ENCODE measurements around the gene FBXW5. TPM values are rescaled to one million over a fixed set of nuclear protein-coding genes. Genes with fewer than 3 reads are reported as not detected.

The FBXW5 gene
- total RNA-seq, 1 experiment from 2014 or later: 62.2 TPM

DNA sequence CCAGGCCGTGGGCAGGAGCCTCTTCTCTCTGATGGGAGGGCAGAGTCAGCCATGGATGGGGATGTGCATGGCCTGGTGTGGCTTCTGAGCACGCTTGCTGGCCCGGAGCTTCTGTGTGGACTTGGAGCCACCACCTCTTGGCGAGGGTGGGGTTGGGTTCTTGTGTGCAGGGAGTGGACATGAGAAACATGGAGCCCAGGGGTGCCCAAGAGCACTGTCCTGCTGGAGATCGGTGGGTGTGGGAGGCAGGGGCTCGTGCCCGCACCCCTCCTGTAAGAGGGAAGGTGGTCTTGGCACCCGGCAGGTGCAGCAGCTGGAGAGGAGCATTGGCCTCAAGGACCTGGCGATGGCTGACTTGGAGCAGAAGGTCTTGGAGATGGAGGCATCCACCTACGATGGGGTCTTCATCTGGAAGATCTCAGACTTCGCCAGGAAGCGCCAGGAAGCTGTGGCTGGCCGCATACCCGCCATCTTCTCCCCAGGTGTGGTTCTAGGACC is 23.8 kb downstream of the FBXW5 start:
- Mint-ChIP-seq H3K4me3 (no peak overlapping the region; a peak in 1 of 5 replicates), H3K27ac (no peak overlapping the region), H3K36me3 (ENCODE audit: insufficient read depth in 1 of 3, low read depth in 3 of 3) (peaks cover 39 to 74% (median 68%) of the 10 kb centered on the region in 3 experiments; a peak in 6 of 7 replicates), H3K27me3 (ENCODE audit: low read depth) (no peaks in the 10 kb centered on the region), H3K4me1 (no peaks in the 10 kb centered on the region), H3K9me3 (no peaks in the 10 kb centered on the region)
- no peak overlapping the region for H3K4ac ChIP-seq (ENCODE audit: low read depth, low read length)
- no peak overlapping the region for H4K91ac ChIP-seq (ENCODE audit: insufficient read length, low read depth, low read length)
- H3K9me3 ChIP-seq (ENCODE audit: control insufficient read depth, low read depth, low read length): no peaks in the 10 kb centered on the region
- H2BK12ac ChIP-seq (ENCODE audit: insufficient read length, low read depth, low read length): no peak overlapping the region
- H3K56ac ChIP-seq (ENCODE audit: insufficient read length, low read depth, low read length): no peak overlapping the region
- no peak for TF ChIP-seq CTCF (conservative IDR thresholded peaks at IDR 0.05)
- no peaks in the 10 kb centered on the region for H3K79me1 ChIP-seq (ENCODE audit: insufficient read depth, low read depth, low read length, poor library complexity, severe bottlenecking)
- H3K23me2 ChIP-seq (ENCODE audit: insufficient read length, low read depth, low read length, poor library complexity, severe bottlenecking): no peaks in the 10 kb centered on the region
- no peak overlapping the region for H2BK120ac ChIP-seq (ENCODE audit: low read depth, low read length, poor library complexity, severe bottlenecking)
- H3K27me3 ChIP-seq (ENCODE audit: insufficient read depth, low read length): no peaks in the 10 kb centered on the region
- H3K23ac ChIP-seq (ENCODE audit: insufficient read length, low read depth, low read length): no peak overlapping the region
- H2BK20ac ChIP-seq (ENCODE audit: low read depth, low read length, poor library complexity, severe bottlenecking): no peak overlapping the region
- H2AFZ ChIP-seq (ENCODE audit: low read length): no peak overlapping the region
- no peaks in the 10 kb centered on the region for H3K79me2 ChIP-seq (ENCODE audit: insufficient read depth, low read length)
- H4K8ac ChIP-seq (replicated peaks; ENCODE audit: insufficient read length, low read depth, low read length): no peak overlapping the region
- DNase-seq: peak; percentile 17
- no peak overlapping the region for H2BK5ac ChIP-seq (ENCODE audit: insufficient read length, low read length)
- no peak overlapping the region for H2BK15ac ChIP-seq (ENCODE audit: low read depth, low read length)
- H3K4me2 ChIP-seq (ENCODE audit: insufficient read depth, insufficient read length, low read length): no peak overlapping the region
- H4K5ac ChIP-seq (ENCODE audit: insufficient read length, low read depth, low read length): no peak overlapping the region
- H3K27ac ChIP-seq (ENCODE audit: insufficient read length, low read depth, low read length): no peak overlapping the region
- no peak overlapping the region for H3K14ac ChIP-seq (ENCODE audit: insufficient read depth, low read length)
- no peak overlapping the region for H2AK5ac ChIP-seq (ENCODE audit: insufficient read length, low read length)
- no CpG with 5 or more reads among the region's 14 CpGs for WGBS (ENCODE audit: extremely low coverage, insufficient read length, low lambda C conversion rate)
- H3K4me1 ChIP-seq (ENCODE audit: insufficient read depth, low read length): no peaks in the 10 kb centered on the region
- no peak overlapping the region for H3T11ph ChIP-seq (ENCODE audit: low read length)
- H3K18ac ChIP-seq (ENCODE audit: insufficient read length, low read depth, low read length): no peak overlapping the region
- no peak overlapping the region for H3K9ac ChIP-seq (ENCODE audit: extremely low read depth, insufficient read length, low read length)
- no peaks in the 10 kb centered on the region for H4K20me1 ChIP-seq (ENCODE audit: control insufficient read depth, insufficient read depth, insufficient read length)
